ENCODE measurements around the gene BDH1. TPM values are rescaled to one million over a fixed set of nuclear protein-coding genes. Genes with fewer than 3 reads are reported as not detected.

Gene BDH1
- total RNA-seq, 3 donors from 2014 or later = 14.6 to 33.1 (median 16.4) TPM

DNA sequence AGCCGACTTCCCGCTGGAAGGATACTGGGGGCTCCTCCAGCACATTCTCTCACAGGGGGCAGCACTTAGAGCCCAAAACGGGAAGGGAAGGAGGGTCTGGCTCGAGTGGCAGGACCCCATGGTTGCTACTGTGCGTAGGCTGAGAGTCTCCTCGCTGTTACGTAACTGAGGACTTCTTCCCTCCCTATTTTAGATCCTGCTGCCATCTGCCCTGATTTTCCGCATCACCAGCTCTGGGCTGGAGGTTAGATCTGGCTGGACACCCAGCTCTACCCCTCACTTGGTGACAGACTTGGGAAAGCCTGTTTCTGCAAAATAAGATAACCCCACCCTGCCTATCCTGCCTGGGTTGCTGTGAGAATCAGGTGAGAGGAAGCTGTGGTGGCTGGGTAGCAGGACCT lies 47.7 kb downstream of the BDH1 start:
- H3K36me3 ChIP-seq = no peaks in the 10 kb centered on the region
- intact Hi-C loops (cut with DNase I; ENCODE audit: low total_unique reads) = loop anchor here (10.0 kb wide), 1 partner anchor 233 kb away; no protein-coding TSS in a partner anchor
- TF ChIP-seq POLR2A (IDR thresholded peaks at IDR 0.05) = no peak
- TF ChIP-seq, protein P1, sequence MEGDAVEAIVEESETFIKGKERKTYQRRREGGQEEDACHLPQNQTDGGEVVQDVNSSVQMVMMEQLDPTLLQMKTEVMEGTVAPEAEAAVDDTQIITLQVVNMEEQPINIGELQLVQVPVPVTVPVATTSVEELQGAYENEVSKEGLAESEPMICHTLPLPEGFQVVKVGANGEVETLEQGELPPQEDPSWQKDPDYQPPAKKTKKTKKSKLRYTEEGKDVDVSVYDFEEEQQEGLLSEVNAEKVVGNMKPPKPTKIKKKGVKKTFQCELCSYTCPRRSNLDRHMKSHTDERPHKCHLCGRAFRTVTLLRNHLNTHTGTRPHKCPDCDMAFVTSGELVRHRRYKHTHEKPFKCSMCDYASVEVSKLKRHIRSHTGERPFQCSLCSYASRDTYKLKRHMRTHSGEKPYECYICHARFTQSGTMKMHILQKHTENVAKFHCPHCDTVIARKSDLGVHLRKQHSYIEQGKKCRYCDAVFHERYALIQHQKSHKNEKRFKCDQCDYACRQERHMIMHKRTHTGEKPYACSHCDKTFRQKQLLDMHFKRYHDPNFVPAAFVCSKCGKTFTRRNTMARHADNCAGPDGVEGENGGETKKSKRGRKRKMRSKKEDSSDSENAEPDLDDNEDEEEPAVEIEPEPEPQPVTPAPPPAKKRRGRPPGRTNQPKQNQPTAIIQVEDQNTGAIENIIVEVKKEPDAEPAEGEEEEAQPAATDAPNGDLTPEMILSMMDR (IDR thresholded peaks at IDR 0.05) = no peak
- TF ChIP-seq POLR2AphosphoS5 (IDR thresholded peaks at IDR 0.05) = no peak
- no peaks in the 10 kb centered on the region for H3K9me3 ChIP-seq
- no peaks in the 10 kb centered on the region for H3K4me1 ChIP-seq
- H3K27ac ChIP-seq = no peak overlapping the region
- DNase-seq (ENCODE audit: low spot score in 2 of 2) = no peak
- H3K4me3 ChIP-seq = no peak overlapping the region
- H3K27me3 ChIP-seq = no peaks in the 10 kb centered on the region

DNA sequence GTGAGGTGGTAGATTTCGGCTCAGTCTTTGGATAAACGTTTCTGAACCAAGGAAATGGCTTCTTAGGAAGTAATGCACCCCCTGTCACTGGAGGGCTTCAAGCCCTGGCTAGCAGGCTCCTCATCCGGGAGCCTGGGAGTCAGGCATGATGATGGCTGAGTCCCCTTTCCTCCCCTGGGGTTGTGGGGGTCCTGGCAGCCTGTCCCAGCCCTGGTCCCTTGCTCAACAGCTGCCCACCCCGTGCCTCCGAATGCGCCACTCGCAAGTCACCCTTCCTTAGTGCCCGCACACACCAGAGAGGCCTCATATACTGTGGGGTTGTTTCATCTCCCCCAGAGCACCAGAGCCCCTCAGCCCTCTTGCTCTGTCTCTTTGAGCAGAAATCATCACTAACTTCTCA lies 48.2 kb downstream of the BDH1 start:
- Histone ChIP-seq H3K9me3 (no peaks in the 10 kb centered on the region), H3K4me1 (no peaks in the 10 kb centered on the region), H3K36me3 (no peaks in the 10 kb centered on the region), H3K27ac (no peak overlapping the region), H3K27me3 (no peaks in the 10 kb centered on the region), H3K4me3 (no peak overlapping the region)
- intact Hi-C loops (cut with DNase I; ENCODE audit: low total_unique reads) = loop anchor here (10.0 kb wide), 1 partner anchor 233 kb away; no protein-coding TSS in a partner anchor
- no peak for DNase-seq (ENCODE audit: low spot score in 2 of 2)
- TF ChIP-seq POLR2AphosphoS5 (IDR thresholded peaks at IDR 0.05) = no peak
- TF ChIP-seq, protein P1 (IDR thresholded peaks at IDR 0.05) = no peak
- no peak for TF ChIP-seq POLR2A (IDR thresholded peaks at IDR 0.05)

DNA sequence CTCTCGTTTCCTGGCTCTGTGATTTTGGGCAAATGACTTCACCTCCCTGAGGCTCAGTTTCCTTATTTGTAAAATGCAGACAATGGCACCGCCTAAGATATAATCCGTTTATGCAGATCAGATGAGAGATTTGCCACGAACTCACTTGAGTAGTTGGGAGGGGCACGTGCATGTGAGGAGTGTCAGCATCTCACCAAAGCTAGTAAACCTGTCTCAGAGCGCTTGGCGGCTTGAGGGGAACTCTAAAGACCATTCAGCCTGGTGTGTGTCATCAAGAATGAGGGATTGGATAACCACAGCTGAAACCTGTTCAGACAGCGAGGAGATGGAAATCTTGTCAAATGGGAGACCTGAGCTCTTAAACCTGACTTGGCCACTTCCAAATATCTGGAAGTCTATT lies 48.7 kb downstream of the BDH1 start:
- intact Hi-C loops (cut with DNase I; ENCODE audit: low total_unique reads) = loop anchor here (10.0 kb wide), 1 partner anchor 232 kb away; no protein-coding TSS in a partner anchor
- H3K9me3 ChIP-seq = no peaks in the 10 kb centered on the region

DNA sequence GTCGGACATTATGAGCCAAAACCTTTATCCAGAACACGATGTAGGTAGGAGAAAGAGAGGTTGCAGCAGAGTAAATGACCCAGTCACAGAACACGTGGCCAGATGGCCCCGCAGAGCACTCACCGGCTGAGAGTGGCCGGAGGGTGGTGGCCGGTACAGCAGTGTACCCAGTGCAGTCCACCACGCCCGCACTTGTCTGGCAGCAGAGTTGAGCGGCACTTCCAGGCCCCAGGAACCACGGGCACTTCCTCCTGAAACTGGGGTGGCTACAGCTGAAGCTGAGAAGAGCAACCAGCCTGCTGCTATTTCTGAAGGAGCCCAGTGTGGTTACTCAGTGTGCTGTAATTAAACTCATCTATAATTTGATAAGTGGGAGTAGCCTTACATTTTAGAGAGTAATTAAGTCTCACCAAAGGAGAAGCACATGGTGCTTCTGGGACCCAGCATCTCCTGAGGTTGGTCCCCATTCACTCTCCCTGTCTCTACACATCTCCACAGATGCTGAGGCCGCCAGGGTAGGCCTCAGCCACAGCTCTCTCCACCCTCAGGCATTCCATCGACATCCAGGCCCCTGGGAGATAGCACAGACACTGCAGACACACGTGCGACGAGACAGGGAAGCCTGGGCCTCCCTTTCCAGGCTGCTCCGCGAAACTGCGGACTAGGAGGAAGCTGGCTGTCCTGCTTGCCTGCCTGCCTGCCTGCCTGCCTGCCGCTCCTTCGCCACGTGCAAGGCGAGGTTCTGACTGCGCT lies 49.8 kb downstream of the BDH1 start:
- DNase-seq (ENCODE audit: low spot score in 2 of 2) = no peak
- Histone ChIP-seq H3K4me3 (no peak overlapping the region), H3K27me3 (no peaks in the 10 kb centered on the region), H3K4me1 (no peaks in the 10 kb centered on the region), H3K27ac (no peak overlapping the region), H3K36me3 (no peaks in the 10 kb centered on the region), H3K9me3 (no peaks in the 10 kb centered on the region)
- no peak for TF ChIP-seq POLR2A (IDR thresholded peaks at IDR 0.05)
- no peak for TF ChIP-seq POLR2AphosphoS5 (IDR thresholded peaks at IDR 0.05)
- TF ChIP-seq, protein P1 (IDR thresholded peaks at IDR 0.05) = no peak
- intact Hi-C loops (cut with DNase I; ENCODE audit: low total_unique reads) = loop anchor here (10.0 kb wide), 1 partner anchor 231 kb away; no protein-coding TSS in a partner anchor

More for the DNA sequence above, 48.7 kb downstream of the BDH1 start:
- Histone ChIP-seq H3K4me3 (no peak overlapping the region), H3K27me3 (no peaks in the 10 kb centered on the region), H3K36me3 (no peaks in the 10 kb centered on the region), H3K4me1 (no peaks in the 10 kb centered on the region), H3K27ac (no peak overlapping the region)
- TF ChIP-seq, protein P1 (IDR thresholded peaks at IDR 0.05) = no peak
- TF ChIP-seq POLR2A (IDR thresholded peaks at IDR 0.05) (no peak), POLR2AphosphoS5 (IDR thresholded peaks at IDR 0.05) (no peak)
- no peak for DNase-seq (ENCODE audit: low spot score in 2 of 2)

DNA sequence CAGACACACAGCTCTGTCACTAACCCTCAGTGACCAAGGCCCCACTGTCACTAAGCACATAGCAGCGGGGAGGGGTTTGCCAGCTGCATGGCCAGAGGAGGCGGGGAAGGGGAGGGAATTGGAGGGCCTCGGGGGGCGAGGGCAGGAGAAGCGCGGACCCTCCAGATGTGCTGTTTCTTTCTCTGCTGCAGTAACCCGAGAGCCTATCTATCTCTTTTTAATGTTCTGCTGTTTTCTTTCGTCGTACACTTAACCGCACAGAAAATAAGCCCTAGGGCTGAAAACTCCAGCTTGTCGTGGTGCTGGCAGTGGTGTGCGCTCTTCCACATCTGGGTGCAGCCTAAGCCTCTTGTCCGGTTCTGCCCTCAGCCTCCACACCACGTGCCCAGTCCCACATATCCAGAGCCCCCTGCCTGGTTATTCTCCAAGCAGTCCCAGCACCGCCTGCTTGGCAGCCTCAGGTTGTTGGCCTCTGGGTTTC lies 51.1 kb downstream of the BDH1 start:
- intact Hi-C loops (cut with DNase I; ENCODE audit: low total_unique reads) = loop anchor here (10.0 kb wide), 1 partner anchor 230 kb away; no protein-coding TSS in a partner anchor
- no peak for TF ChIP-seq POLR2AphosphoS5 (IDR thresholded peaks at IDR 0.05)
- no peak for TF ChIP-seq POLR2A (IDR thresholded peaks at IDR 0.05)
- TF ChIP-seq, protein P1 (IDR thresholded peaks at IDR 0.05) = no peak
- no peaks in the 10 kb centered on the region for H3K36me3 ChIP-seq
- no peak overlapping the region for H3K27ac ChIP-seq
- DNase-seq (ENCODE audit: low spot score in 2 of 2) = no peak
- no peak overlapping the region for H3K4me3 ChIP-seq
- no peaks in the 10 kb centered on the region for H3K9me3 ChIP-seq
- H3K4me1 ChIP-seq = no peaks in the 10 kb centered on the region
- no peaks in the 10 kb centered on the region for H3K27me3 ChIP-seq

Data from breast epithelium (tissue), 4 donors.